Measurements from ENCODE around the gene MYMK. TPM values are rescaled to one million over a fixed set of nuclear protein-coding genes. Genes with fewer than 3 reads are reported as not detected.

MYMK gene
- total and polyA plus RNA-seq, 4 experiments from 2014 or later, result not detected

DNA sequence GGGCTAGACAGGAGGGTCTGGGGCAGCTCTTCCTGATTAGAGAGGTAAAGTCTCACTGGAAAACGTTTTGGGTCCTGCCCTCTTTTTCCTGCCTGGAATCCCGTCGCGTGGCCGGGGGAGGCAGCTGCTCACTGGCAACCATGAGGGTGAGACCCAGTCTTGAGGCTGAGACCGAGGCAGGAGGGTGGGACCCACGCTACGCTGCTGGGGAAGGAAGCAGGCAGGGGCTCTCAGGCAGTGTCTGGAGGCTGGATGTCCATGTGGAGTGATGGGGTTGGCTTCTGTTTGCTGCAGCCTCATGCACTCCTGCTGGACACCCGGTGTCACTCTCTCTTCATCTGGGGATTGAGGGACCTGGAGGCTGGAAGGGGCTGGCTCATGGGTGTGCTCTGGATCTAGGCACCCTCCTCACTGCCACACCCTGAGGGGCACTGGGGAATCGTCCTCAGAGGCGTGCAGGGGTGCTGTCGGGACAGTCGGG, 34.5 kb downstream of the MYMK start:
- H3K27me3 Mint-ChIP-seq, result peaks cover 5 to 14% of the 10 kb centered on the region in 2 donors
- H3K36me3 Mint-ChIP-seq, result no peaks in the 10 kb centered on the region
- H3K4me3 Mint-ChIP-seq, result no peak overlapping the region
- H3K4me1 Mint-ChIP-seq, result peaks cover 0 to 4% (median 0%) of the 10 kb centered on the region in 4 donors
- Histone ChIP-seq H3K36me3 (ENCODE audit: insufficient read depth, low read length) (no peaks in the 10 kb centered on the region), H3K4me1 (ENCODE audit: insufficient read depth, low read length) (peaks cover 5% of the 10 kb centered on the region), H3K4me3 (ENCODE audit: low read length in 2 of 2) (no peak overlapping the region), H3K9me3 (ENCODE audit: control insufficient read depth in 1 of 2, low read length in 2 of 2) (no peaks in the 10 kb centered on the region), H3K27me3 (ENCODE audit: insufficient read depth, low read length) (no peaks in the 10 kb centered on the region), H3K27ac (ENCODE audit: low read depth, low read length) (no peak overlapping the region)
- H3K27ac Mint-ChIP-seq, result no peak overlapping the region
- CTCF ChIA-PET (ENCODE audit: partially characterized antibody), result interaction anchor here (0.9 to 1.3 kb wide), 2 partner anchors 300 to 304 kb away, joined by 3 to 4 read pairs; no protein-coding TSS in a partner anchor
- no peak for DNase-seq
- intact Hi-C loops (cut with micrococcal nuclease), result no loop called here
- POLR2A ChIA-PET (ENCODE audit: partially characterized antibody), result no interaction called here
- no peaks in the 10 kb centered on the region for H3K9me3 Mint-ChIP-seq

GRCh38 chr9:133489253-133490190, 35.2 kb downstream of the MYMK start:
- Histone ChIP-seq H3K4me3 (ENCODE audit: low read length in 2 of 2) (no peak overlapping the region), H3K27ac (ENCODE audit: low read depth, low read length) (no peak overlapping the region), H3K27me3 (ENCODE audit: insufficient read depth, low read length) (no peaks in the 10 kb centered on the region), H3K9me3 (ENCODE audit: control insufficient read depth in 1 of 2, low read length in 2 of 2) (no peaks in the 10 kb centered on the region), H3K4me1 (ENCODE audit: insufficient read depth, low read length) (peaks cover 5% of the 10 kb centered on the region), H3K36me3 (ENCODE audit: insufficient read depth, low read length) (no peaks in the 10 kb centered on the region)
- CTCF ChIA-PET (ENCODE audit: partially characterized antibody), result interaction anchor here (0.9 to 1.3 kb wide), 2 partner anchors 300 to 303 kb away, joined by 3 to 4 read pairs; no protein-coding TSS in a partner anchor
- peak overlapping the region in 1 of 7 donors; percentile 30 for H3K27ac Mint-ChIP-seq
- H3K27me3 Mint-ChIP-seq, result peaks cover 5 to 14% of the 10 kb centered on the region in 2 donors
- intact Hi-C loops (cut with micrococcal nuclease), result no loop called here
- no peaks in the 10 kb centered on the region for H3K36me3 Mint-ChIP-seq
- no peaks in the 10 kb centered on the region for H3K9me3 Mint-ChIP-seq
- H3K4me3 Mint-ChIP-seq, result no peak overlapping the region
- DNase-seq, result no peak
- peaks cover 0 to 4% (median 0%) of the 10 kb centered on the region in 4 donors for H3K4me1 Mint-ChIP-seq
- POLR2A ChIA-PET (ENCODE audit: partially characterized antibody), result no interaction called here

DNA sequence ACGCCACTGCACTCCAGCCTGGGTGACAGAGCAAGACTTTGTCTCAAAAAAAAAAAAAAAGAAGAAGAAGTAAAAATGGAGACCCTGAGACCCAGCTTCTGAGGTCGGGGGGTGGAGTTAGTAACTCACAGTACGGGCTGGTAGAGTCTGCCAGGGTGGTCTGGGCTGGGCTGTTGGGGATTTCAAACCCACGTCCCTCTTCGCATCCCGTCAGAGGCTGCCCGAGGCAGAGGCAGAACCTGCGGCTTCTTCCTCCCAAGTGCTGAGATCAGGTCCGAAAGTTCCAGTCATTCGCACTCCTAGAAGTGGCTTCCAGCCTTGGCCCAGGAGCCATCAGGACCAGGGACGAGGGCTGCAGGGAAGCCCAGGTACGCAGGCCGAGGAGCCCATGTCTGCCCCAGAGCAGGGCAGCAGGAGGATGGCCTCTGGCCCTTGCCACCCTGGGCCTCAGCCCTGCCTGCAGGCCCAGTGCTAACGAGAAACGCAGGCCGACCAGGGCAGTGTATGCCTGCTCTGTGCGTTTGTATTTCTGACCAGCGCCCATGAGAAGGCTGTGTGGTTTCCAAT, 36.0 kb downstream of the MYMK start:
- Mint-ChIP-seq H3K4me3 (no peak overlapping the region), H3K9me3 (no peaks in the 10 kb centered on the region), H3K36me3 (no peaks in the 10 kb centered on the region), H3K4me1 (peaks cover 0 to 4% (median 0%) of the 10 kb centered on the region in 4 donors), H3K27ac (no peak overlapping the region), H3K27me3 (peaks cover 5 to 14% of the 10 kb centered on the region in 2 donors)
- H3K36me3 ChIP-seq (ENCODE audit: insufficient read depth, low read length), result no peaks in the 10 kb centered on the region
- CTCF ChIA-PET (ENCODE audit: partially characterized antibody), result interaction anchor here (1.3 to 7.0 kb wide), 2 partner anchors 299 to 302 kb away, joined by 3 to 66 read pairs; no protein-coding TSS in a partner anchor
- DNase-seq, result no peak
- no peak overlapping the region for H3K4me3 ChIP-seq (ENCODE audit: low read length in 2 of 2)
- intact Hi-C loops (cut with micrococcal nuclease), result no loop called here
- POLR2A ChIA-PET (ENCODE audit: partially characterized antibody), result no interaction called here
- no peaks in the 10 kb centered on the region for H3K27me3 ChIP-seq (ENCODE audit: insufficient read depth, low read length)
- no peak overlapping the region for H3K27ac ChIP-seq (ENCODE audit: low read depth, low read length)
- no peaks in the 10 kb centered on the region for H3K9me3 ChIP-seq (ENCODE audit: control insufficient read depth in 1 of 2, low read length in 2 of 2)
- peaks cover 5% of the 10 kb centered on the region for H3K4me1 ChIP-seq (ENCODE audit: insufficient read depth, low read length)

GRCh38 chr9:133487331-133487725, 37.4 kb downstream of the MYMK start:
- intact Hi-C loops (cut with micrococcal nuclease), result no loop called here
- Mint-ChIP-seq H3K9me3 (peaks cover 0 to 1% (median 0%) of the 10 kb centered on the region in 8 donors), H3K4me3 (no peak overlapping the region), H3K27me3 (peaks cover 7 to 14% of the 10 kb centered on the region in 2 donors), H3K36me3 (no peaks in the 10 kb centered on the region), H3K27ac (no peak overlapping the region), H3K4me1 (peaks cover 0 to 4% (median 0%) of the 10 kb centered on the region in 4 donors)
- Histone ChIP-seq H3K36me3 (ENCODE audit: insufficient read depth, low read length) (no peaks in the 10 kb centered on the region), H3K9me3 (ENCODE audit: control insufficient read depth in 1 of 2, low read length in 2 of 2) (no peaks in the 10 kb centered on the region), H3K4me3 (ENCODE audit: low read length in 2 of 2) (no peak overlapping the region), H3K27me3 (ENCODE audit: insufficient read depth, low read length) (no peaks in the 10 kb centered on the region), H3K4me1 (ENCODE audit: insufficient read depth, low read length) (peaks cover 5% of the 10 kb centered on the region), H3K27ac (ENCODE audit: low read depth, low read length) (no peak overlapping the region)
- no peak for DNase-seq
- POLR2A ChIA-PET (ENCODE audit: partially characterized antibody), result no interaction called here
- CTCF ChIA-PET (ENCODE audit: partially characterized antibody), result interaction anchor here (0.7 to 7.0 kb wide), 9 partner anchors 9 to 465 kb away, joined by 3 to 66 read pairs (median 7); no protein-coding TSS in a partner anchor

DNA sequence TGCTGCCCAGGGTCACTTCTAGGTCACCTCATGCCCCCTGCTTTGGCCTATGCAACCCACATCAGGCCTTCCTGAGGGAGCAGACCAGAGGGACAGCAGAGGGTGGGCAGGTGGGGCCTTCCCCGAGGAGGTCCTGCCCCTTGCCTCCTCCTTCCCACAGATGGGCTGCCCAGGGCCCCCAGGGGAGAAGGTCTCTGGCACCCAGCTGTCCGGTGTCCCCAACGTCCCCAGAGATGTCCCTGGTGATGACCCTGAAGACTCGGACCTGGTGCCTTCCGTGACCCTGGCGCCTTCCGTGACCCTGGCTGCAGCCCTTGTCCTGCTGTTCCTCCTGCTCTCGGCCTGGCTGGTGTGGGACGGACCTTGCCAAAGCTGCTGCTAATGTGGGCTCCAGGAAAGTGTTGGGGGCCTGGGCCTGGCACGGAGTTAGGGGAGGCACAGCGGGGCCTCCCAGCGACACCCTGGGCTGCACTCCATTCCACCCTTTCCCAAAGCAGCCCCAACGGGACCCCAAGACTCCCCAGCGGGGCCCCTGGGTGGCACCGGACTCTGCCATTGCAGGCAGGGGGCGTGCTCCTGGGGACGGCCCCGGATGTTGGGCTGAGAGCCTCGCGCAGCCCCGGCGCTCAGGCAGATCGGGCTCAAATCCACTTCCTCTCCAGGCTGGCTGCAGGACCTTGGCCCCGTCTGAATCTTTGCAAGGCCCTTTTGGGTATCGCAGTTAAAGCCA, 39.1 kb downstream of the MYMK start:
- H3K4me3 Mint-ChIP-seq, result no peak overlapping the region
- Histone ChIP-seq H3K4me1 (ENCODE audit: insufficient read depth, low read length) (peaks cover 5% of the 10 kb centered on the region), H3K27me3 (ENCODE audit: insufficient read depth, low read length) (no peaks in the 10 kb centered on the region), H3K27ac (ENCODE audit: low read depth, low read length) (no peak overlapping the region), H3K9me3 (ENCODE audit: control insufficient read depth in 1 of 2, low read length in 2 of 2) (no peaks in the 10 kb centered on the region), H3K4me3 (ENCODE audit: low read length in 2 of 2) (peak overlapping the region in 1 of 2 donors; percentile 6), H3K36me3 (ENCODE audit: insufficient read depth, low read length) (no peaks in the 10 kb centered on the region)
- peaks cover 0 to 4% (median 0%) of the 10 kb centered on the region in 4 donors for H3K4me1 Mint-ChIP-seq
- no peak overlapping the region for H3K27ac Mint-ChIP-seq
- POLR2A ChIA-PET (ENCODE audit: partially characterized antibody), result interaction anchor here (1.1 kb wide), 1 partner anchor 300 kb away, joined by 3 read pairs; no protein-coding TSS in a partner anchor
- peaks cover 0 to 2% (median 0%) of the 10 kb centered on the region in 8 donors for H3K9me3 Mint-ChIP-seq
- peaks cover 7 to 14% of the 10 kb centered on the region in 2 donors for H3K27me3 Mint-ChIP-seq
- intact Hi-C loops (cut with micrococcal nuclease), result loop anchor here (1.0 kb wide), 4 partner anchors 79 to 463 kb away; no protein-coding TSS in a partner anchor
- no peak for DNase-seq
- no peaks in the 10 kb centered on the region for H3K36me3 Mint-ChIP-seq
- CTCF ChIA-PET (ENCODE audit: partially characterized antibody), result interaction anchor here (1.0 to 7.0 kb wide), 8 partner anchors 10 to 305 kb away, joined by 3 to 66 read pairs (median 8); partner anchors contain the start of gene CACFD1

DNA sequence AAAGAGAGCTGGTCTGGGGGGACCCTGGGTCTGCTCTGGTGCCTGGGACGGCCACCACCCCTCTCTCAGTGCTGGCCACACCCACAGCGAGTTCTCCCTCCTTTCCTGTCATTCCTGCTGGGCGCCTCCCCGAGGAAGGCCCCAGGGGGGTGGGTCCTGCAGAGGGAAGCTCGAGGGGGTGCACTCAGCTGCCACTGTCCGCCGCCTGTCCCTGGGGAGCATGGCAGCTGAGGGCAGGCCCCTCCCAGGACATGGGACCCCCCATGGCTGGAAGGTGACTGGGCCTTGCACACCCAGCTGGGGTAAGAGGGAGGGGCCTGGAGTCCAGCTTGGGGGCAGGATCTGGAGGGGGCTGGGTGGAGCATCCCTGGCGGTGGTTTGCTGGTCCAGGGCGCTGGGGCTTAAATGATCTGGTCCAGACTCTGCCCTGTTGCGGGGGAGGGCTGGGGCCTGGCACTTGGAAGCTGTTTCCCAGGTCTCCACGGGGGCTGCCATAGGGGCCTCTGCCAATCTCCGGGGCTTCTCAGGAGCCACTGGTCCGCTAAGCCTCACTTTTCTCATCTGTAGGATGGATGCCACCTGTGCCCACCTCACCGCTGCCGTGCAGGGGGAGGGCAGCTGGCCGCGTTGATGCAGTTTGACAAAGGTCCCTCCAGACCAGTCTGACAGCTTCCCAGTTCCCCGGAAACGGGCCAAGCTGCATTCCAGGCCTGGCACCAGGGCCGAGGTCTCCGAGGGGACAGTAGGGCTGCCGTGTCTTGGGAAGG, 39.9 kb downstream of the MYMK start:
- intact Hi-C loops (cut with micrococcal nuclease), result no loop called here
- Mint-ChIP-seq H3K4me1 (peaks cover 0 to 7% (median 2%) of the 10 kb centered on the region in 4 donors), H3K4me3 (no peak overlapping the region), H3K27me3 (peaks cover 5 to 11% of the 10 kb centered on the region in 2 donors), H3K36me3 (no peaks in the 10 kb centered on the region), H3K27ac (no peak overlapping the region), H3K9me3 (peaks cover 0 to 2% (median 0%) of the 10 kb centered on the region in 8 donors)
- no peak overlapping the region for H3K27ac ChIP-seq (ENCODE audit: low read depth, low read length)
- H3K4me3 ChIP-seq (ENCODE audit: low read length in 2 of 2), result no peak overlapping the region
- POLR2A ChIA-PET (ENCODE audit: partially characterized antibody), result interaction anchor here (1.1 kb wide), 1 partner anchor 299 kb away, joined by 3 read pairs; no protein-coding TSS in a partner anchor
- CTCF ChIA-PET (ENCODE audit: partially characterized antibody), result interaction anchor here (1.3 to 7.0 kb wide), 6 partner anchors 17 to 305 kb away, joined by 3 to 66 read pairs (median 8); partner anchors contain the start of gene CACFD1
- H3K9me3 ChIP-seq (ENCODE audit: control insufficient read depth in 1 of 2, low read length in 2 of 2), result no peaks in the 10 kb centered on the region
- no peaks in the 10 kb centered on the region for H3K27me3 ChIP-seq (ENCODE audit: insufficient read depth, low read length)
- no peak for DNase-seq
- no peaks in the 10 kb centered on the region for H3K36me3 ChIP-seq (ENCODE audit: insufficient read depth, low read length)
- peaks cover 5% of the 10 kb centered on the region for H3K4me1 ChIP-seq (ENCODE audit: insufficient read depth, low read length)

Data from CD4-positive, alpha-beta memory T cell (primary cell).